ENCODE results near the gene SLC9A5.

The SLC9A5 gene

GRCh38 chr16:67252609-67253497 is 4.1 kb downstream of the SLC9A5 start:
- no peak for DNase-seq (ENCODE audit: low read depth)
- no peak for TF ChIP-seq CTCF (IDR thresholded peaks at IDR 0.05; ENCODE audit: insufficient read depth, low read depth, low read length, missing control alignments)
- H3K4me3 ChIP-seq (ENCODE audit: low read depth, low read length) = no peak overlapping the region

DNA sequence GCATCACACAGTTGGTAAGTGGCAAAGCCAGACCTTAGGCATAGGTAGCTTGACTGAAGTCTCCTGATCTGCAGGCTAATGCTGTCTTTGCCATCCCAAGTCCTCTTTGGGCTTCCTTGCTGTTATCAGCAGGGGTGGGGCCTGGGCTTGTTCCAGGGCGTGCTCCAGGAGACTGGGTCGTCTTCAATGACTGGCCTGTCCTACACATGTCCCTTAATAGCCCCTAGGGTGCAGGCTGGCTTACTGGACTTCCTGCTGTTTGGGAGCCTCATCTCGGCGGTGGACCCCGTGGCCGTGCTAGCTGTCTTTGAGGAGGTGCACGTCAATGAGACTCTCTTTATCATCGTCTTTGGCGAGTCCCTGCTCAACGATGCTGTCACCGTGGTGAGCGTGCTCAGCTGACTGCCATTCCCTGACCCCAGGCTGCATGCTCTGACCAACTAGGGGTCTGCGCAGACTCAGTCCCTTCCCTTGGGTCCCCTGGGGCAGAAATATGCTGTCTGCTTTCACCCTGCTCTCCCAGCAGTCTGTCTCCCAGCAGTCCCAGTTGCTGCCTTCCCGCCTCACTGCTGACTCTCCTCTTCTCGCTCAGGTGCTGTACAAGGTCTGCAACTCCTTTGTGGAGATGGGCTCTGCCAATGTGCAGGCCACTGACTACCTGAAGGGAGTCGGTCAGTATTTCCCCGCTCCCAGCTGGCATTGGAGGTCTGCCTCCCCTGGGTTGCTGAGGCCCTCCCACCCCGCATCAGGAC is 6.2 kb downstream of the SLC9A5 start:
- no peak for TF ChIP-seq CTCF (IDR thresholded peaks at IDR 0.05; ENCODE audit: insufficient read depth, low read depth, low read length, missing control alignments)
- H3K4me3 ChIP-seq (ENCODE audit: low read depth, low read length) = no peak overlapping the region
- no peak for DNase-seq (ENCODE audit: low read depth)

GRCh38 chr16:67255553-67256221 is 6.9 kb downstream of the SLC9A5 start:
- no peak for DNase-seq (ENCODE audit: low read depth)
- no peak for TF ChIP-seq CTCF (IDR thresholded peaks at IDR 0.05; ENCODE audit: insufficient read depth, low read depth, low read length, missing control alignments)
- H3K4me3 ChIP-seq (ENCODE audit: low read depth, low read length) = no peak overlapping the region

DNA sequence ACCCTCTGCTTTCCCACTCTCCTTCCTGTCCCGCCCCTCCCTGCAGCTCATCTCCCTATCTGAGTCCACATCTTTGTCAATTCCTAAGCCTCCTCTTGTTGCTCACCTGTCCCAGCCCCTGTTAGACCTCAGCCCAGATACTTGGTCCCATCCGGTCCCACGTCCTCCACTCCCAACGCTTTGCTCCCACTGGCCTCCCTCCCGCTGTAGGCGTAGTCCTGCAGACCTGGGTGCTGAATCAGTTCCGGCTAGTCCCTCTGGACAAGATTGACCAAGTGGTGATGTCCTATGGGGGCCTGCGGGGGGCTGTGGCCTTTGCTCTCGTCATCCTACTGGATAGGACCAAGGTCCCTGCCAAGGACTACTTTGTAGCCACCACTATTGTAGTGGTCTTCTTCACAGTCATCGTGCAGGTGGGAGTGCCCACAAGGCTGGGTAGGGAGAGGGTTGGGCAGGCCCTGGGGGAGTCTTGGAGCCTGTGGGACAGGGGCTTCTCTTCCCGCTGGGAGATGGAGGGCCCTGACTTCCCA is 8.0 kb downstream of the SLC9A5 start:
- no peak overlapping the region for H3K4me3 ChIP-seq (ENCODE audit: low read depth, low read length)
- DNase-seq (ENCODE audit: low read depth) = no peak
- TF ChIP-seq CTCF (IDR thresholded peaks at IDR 0.05; ENCODE audit: insufficient read depth, low read depth, low read length, missing control alignments) = no peak

DNA sequence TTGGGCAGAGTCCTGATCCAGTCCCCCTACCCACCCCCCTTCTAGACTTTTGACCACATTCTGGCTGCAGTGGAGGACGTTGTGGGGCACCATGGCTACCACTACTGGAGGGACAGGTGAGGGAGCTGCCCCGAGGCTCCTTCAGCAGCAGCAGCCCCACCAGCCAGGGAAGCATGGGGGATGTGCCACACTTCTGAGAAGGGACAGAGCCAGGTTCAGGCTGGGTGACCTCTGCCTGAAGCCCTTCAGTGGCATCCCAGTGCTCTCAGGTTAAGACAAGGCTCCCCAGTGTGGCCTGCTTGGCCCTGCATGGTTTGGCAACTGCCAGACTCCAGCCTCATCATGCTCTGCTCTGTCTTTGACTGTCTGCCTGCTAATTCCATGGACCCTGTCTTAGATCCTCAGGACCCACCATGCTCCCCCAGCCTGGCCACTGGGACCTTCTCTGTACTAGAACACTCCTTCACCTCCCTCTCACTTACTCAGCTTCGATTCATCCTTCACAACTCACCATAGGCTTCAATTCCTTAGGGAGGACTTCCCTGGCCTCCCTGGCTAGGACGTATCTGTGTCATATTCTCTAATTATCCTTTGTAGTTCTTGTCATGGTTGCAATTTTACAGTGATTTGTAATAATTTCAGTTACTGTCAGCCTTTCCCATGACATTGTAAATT is 8.8 kb downstream of the SLC9A5 start:
- H3K4me3 ChIP-seq (ENCODE audit: low read depth, low read length) = no peak overlapping the region
- no peak for TF ChIP-seq CTCF (IDR thresholded peaks at IDR 0.05; ENCODE audit: insufficient read depth, low read depth, low read length, missing control alignments)
- DNase-seq (ENCODE audit: low read depth) = no peak

- H3K4me3 ChIP-seq (ENCODE audit: low read depth, low read length) = no peak overlapping the region
- DNase-seq (ENCODE audit: low read depth) = no peak
- no peak for TF ChIP-seq CTCF (IDR thresholded peaks at IDR 0.05; ENCODE audit: insufficient read depth, low read depth, low read length, missing control alignments)
These were observed 9.5 kb downstream of the SLC9A5 start for GRCh38 chr16:67258161-67258835.
